MM.1S (cell line): Measurements from ENCODE around the gene CACNG7.

Source experiments
- DNase-seq: peaks from one replicate; pipeline ENCODE4 v3.0.0-alpha.2; 2015
- H2AFZ ChIP-seq: fragments of 300-600 bp; sonication (generic); 2 replicates; pipeline ENCODE4 v1.6.0; 2016; ENCODE audit warnings: antibody characterized with exemption, low read length
- H3F3A ChIP-seq: fragments of 300-600 bp; sonication (generic); 2 replicates; pipeline ENCODE4 v1.6.1; 2016; ENCODE audit warnings: mild to moderate bottlenecking, antibody characterized with exemption, low read length, moderate library complexity, mixed read lengths; ENCODE audit not compliant: insufficient read depth
- H3K27ac ChIP-seq: fragments of 300-600 bp; sonication (generic); 2 replicates; pipeline ENCODE4 v1.5.1; 2016; ENCODE audit warnings: mild to moderate bottlenecking, low read length
- H3K27me3 ChIP-seq: fragments of 300-600 bp; sonication (generic); replicated peaks from 2 replicates; pipeline ENCODE4 v1.6.0; 2016; ENCODE audit warnings: low read length; ENCODE audit not compliant: insufficient read depth
- H3K36me3 ChIP-seq: fragments of 300-600 bp; sonication (generic); replicated peaks from 2 replicates; pipeline ENCODE4 v1.6.1; 2016; ENCODE audit warnings: mild to moderate bottlenecking, low read length, mixed read lengths; ENCODE audit not compliant: insufficient read depth
- H3K4me1 ChIP-seq: fragments of 300-600 bp; sonication (generic); 2 replicates; pipeline ENCODE4 v1.6.1; 2016; ENCODE audit warnings: low read length, mixed read lengths
- H3K4me2 ChIP-seq: fragments of 300-600 bp; sonication (generic); 2 replicates; pipeline ENCODE4 v1.6.0; 2016; ENCODE audit warnings: low read depth, low read length
- H3K4me3 ChIP-seq: fragments of 300-600 bp; sonication (generic); 2 replicates; pipeline ENCODE4 v1.5.1; 2016; ENCODE audit warnings: low read length, mixed read lengths
- H3K79me2 ChIP-seq: fragments of 300-600 bp; sonication (generic); 2 replicates; pipeline ENCODE4 v1.6.1; 2016; ENCODE audit warnings: mixed run types, low read length, mixed read lengths
- H3K9ac ChIP-seq: fragments of 300-600 bp; sonication (generic); 2 replicates; pipeline ENCODE4 v1.6.1; 2016; ENCODE audit warnings: low read length, mixed read lengths
- H3K9me2 ChIP-seq: fragments of 300-600 bp; sonication (generic); replicated peaks from 2 replicates; pipeline ENCODE4 v1.6.1; 2016; ENCODE audit warnings: mild to moderate bottlenecking, low read length, mixed read lengths; ENCODE audit not compliant: insufficient read depth
- H3K9me3 ChIP-seq: fragments of 300-600 bp; sonication (generic); replicated peaks from 2 replicates; pipeline ENCODE4 v1.6.1; 2016; ENCODE audit warnings: mild to moderate bottlenecking, low read length, mixed read lengths; ENCODE audit not compliant: insufficient read depth
- H4K20me1 ChIP-seq: fragments of 300-600 bp; sonication (generic); 2 replicates; pipeline ENCODE4 v1.6.1; 2016; ENCODE audit warnings: mild to moderate bottlenecking, low read length, moderate library complexity, mixed read lengths; ENCODE audit not compliant: insufficient read depth
- CTCF ChIP-seq: fragments of 300-600 bp; sonication (generic); IDR thresholded peaks from 2 replicates; pipeline ENCODE4 v1.5.1; 2016; ENCODE audit warnings: antibody characterized with exemption, low read length, mixed read lengths
- EZH2 ChIP-seq: fragments of 300-600 bp; sonication (generic); optimal IDR thresholded peaks from 2 replicates; pipeline ENCODE3; 2017; ENCODE audit warnings: low read depth, mild to moderate bottlenecking, antibody characterized with exemption, low read length, mixed read lengths
- EZH2phosphoT487 ChIP-seq: fragments of 300-600 bp; sonication (generic); IDR thresholded peaks from 2 replicates; pipeline ENCODE4 v1.6.1; 2018; ENCODE audit warnings: antibody characterized with exemption, low read length

The CACNG7 gene

GRCh38 chr19:53897459-53897858, 11.6 kb upstream of the CACNG7 start:
- H3K4me3 ChIP-seq, result no peak overlapping the region
- H3K79me2 ChIP-seq, result no peaks in the 10 kb centered on the region
- TF ChIP-seq EZH2 (no peak), CTCF (no peak), EZH2phosphoT487 (no peak)
- H4K20me1 ChIP-seq, result no peaks in the 10 kb centered on the region
- H3K9me2 ChIP-seq, result no peaks in the 10 kb centered on the region
- H3K9me3 ChIP-seq, result no peaks in the 10 kb centered on the region
- no peak overlapping the region for H3K4me2 ChIP-seq
- H2AFZ ChIP-seq, result no peak overlapping the region
- H3K9ac ChIP-seq, result no peak overlapping the region
- no peaks in the 10 kb centered on the region for H3K4me1 ChIP-seq
- no peaks in the 10 kb centered on the region; the same call in 1 of the 2 replicates for H3K27me3 ChIP-seq
- H3K36me3 ChIP-seq, result no peaks in the 10 kb centered on the region
- H3F3A ChIP-seq, result no peaks in the 10 kb centered on the region
- no peak overlapping the region for H3K27ac ChIP-seq
- no peak for DNase-seq

GRCh38 chr19:53898166-53898565, 10.9 kb upstream of the CACNG7 start:
- Histone ChIP-seq H3K27ac (no peak overlapping the region), H3K79me2 (no peaks in the 10 kb centered on the region), H3K9me2 (no peaks in the 10 kb centered on the region), H3K4me2 (no peak overlapping the region), H3K27me3 (no peaks in the 10 kb centered on the region; the same call in 1 of the 2 replicates), H3K36me3 (no peaks in the 10 kb centered on the region), H3F3A (no peaks in the 10 kb centered on the region), H3K9ac (no peak overlapping the region), H3K4me1 (no peaks in the 10 kb centered on the region), H2AFZ (no peak overlapping the region), H3K4me3 (no peak overlapping the region), H3K9me3 (no peaks in the 10 kb centered on the region), H4K20me1 (no peaks in the 10 kb centered on the region)
- TF ChIP-seq EZH2phosphoT487 (no peak), EZH2 (no peak), CTCF (no peak)
- DNase-seq, result no peak

- H2AFZ ChIP-seq, result no peak overlapping the region
- no peaks in the 10 kb centered on the region for H3K27me3 ChIP-seq
- H3K9me3 ChIP-seq, result no peaks in the 10 kb centered on the region
- TF ChIP-seq EZH2phosphoT487 (no peak), EZH2 (no peak), CTCF (no peak)
- no peak for DNase-seq
- H3K9me2 ChIP-seq, result no peaks in the 10 kb centered on the region
- no peaks in the 10 kb centered on the region for H4K20me1 ChIP-seq
- no peaks in the 10 kb centered on the region for H3K4me1 ChIP-seq
- no peaks in the 10 kb centered on the region for H3K79me2 ChIP-seq
- no peak overlapping the region for H3K4me3 ChIP-seq
- no peak overlapping the region for H3K4me2 ChIP-seq
- H3K9ac ChIP-seq, result no peak overlapping the region
- H3K36me3 ChIP-seq, result no peaks in the 10 kb centered on the region
- no peaks in the 10 kb centered on the region for H3F3A ChIP-seq
- H3K27ac ChIP-seq, result no peak overlapping the region
Observed at GRCh38 chr19:53898636-53899341, 10.3 kb upstream of the CACNG7 start.
